ENCODE results near the gene PAK6.

Gene PAK6

DNA sequence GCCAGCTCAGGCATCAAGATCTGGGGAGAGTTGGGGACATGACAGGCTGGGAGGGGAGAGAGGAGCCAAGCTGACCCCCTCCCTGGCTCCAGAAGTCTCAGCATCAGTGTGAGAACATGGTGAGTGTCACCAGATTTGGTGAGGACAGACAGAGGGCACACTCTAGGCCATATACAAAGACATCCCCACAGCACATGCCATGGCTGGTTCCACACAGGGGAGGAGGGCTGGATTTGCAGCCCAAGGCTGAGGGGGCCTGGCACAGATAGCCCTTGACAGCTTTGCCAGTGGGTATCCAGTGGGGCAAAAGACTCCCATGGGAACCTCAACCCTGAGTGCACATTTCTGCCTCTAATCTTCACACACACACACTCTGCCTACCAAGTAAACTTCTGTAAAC lies 54.1 kb downstream of the PAK6 start:
- DNase-seq (ENCODE audit: low spot score) = no peak

DNA sequence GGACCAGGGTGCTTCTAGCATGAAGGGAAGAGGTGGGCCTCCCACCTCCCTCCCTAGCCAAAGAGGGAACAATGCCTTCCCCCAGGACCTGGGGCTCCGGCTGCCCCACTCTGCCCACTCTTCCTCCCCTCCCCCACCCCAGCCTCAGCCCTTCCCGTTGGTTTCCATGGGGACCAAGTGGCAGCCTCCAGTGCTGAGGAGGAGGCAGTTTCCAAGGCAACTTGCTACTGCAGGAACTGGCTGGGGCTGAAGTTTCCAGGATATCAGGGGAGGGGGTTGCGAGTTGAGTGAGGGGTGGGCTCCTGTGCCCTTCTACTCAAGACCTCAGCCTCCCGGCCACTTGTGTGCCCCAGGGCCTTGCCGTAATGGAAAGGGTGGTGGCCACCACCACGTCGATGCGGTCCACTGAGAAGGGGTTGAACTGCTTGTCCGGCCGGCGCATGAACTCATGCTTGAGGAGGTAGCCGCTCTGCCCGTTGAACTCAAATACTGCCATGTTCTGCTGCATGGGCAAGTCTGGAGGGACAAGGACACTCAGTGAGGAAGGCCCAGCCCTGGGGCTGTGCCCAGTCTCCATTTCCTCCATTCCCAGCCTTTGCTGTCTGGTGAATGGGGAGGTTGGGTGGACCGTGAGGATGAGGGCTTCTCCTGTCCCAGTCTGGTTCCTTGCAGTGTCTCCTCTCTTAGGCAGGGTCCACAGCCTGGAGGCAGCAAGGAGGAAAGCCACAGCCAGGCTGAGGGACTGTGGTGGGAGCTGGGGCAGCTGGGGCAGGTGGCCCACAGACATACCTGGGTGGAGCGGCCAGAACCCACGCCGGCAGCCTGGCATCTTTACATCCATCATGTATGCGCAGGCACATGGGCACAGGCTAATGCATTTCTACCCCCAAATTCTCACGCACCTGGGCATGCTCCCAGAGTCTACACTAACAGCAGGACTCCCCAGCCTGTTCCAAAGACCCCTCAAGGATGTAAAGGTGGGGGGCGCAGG lies 55.3 kb downstream of the PAK6 start:
- no peak for DNase-seq (ENCODE audit: low spot score)

DNA sequence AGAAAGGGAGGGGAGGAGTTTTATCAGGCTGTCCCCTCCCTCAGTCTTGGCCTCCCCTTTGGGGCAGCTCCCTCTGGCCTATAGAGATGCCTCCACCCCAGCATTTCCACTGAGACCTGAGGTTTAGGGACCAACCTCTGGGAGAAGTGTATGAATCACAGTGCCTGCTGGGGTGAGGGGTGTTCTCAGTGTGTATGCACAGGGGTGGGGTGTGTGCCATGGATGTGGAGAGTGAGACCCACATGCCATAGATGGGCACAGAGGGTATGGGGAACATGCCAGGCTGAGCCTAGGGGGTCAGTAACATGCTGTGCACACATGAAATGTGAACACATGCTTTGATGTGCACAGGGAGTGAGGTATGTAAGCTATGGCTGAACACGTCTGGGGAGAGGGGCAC lies 56.4 kb downstream of the PAK6 start:
- no peak for DNase-seq (ENCODE audit: low spot score)

DNA sequence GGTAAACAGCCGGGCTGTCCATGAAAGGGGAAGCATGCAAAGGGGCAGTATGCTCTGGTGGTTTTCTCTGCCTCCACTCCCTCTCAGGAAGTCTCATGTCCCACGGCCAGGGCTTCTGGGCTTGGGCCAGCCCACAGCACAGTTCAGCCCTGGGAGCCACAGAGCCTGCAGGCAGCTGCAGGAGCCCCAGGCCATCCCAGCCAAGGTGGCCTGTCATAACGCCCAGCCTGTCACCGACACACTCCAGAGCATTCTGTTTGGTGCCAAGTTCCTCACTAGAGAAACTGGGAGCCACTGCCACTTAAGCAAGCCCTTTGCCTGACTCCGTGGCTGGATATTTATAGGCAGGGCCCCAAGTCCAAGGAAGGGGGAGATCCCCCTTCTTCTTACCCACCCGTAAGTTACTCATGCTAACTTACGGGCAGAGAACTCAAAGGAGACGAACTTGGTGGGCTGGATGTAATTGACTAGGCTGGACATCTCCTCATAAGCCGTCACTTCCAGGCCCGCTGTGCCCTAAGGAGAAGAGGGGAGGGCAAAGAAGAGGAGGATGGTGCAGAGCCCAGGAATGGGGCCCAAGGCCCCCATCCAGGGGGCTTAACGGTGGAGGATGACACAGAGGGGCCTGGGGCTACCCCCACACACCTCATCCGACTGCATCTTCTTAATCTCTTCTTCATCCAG lies 57.2 kb downstream of the PAK6 start:
- DNase-seq (ENCODE audit: low spot score) = no peak

DNA sequence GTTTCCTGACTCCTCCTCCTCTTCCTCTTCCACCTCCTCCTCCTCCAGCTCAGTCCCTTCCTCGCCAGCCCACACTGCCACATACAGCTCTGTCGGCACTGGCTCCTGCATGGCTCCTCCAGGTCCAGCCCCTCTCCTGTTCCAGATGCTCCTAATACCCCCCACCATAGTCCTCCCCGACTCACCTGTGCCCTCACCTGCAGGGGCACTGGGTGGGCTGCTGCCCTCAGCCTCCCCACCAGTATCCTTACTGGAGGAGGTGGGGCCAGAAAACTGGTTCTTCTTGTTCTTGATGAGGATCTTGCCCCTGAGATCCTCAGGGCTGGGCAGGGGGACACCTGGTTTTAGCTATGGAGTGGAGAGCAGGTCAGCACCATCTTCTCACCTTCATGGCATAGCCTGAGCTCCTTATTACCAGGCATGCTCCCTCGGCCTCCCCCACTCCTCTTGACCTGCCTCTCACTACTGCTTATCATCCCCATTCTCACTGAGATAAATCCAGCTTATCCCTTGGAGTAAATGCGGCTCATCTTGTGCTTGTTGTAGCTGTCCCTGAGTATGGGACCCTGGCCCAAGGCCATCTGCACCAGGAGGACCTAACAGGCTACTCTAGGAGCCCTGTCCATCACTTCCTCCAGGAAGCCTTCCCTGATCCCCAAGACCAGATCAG lies 57.8 kb downstream of the PAK6 start:
- no peak for DNase-seq (ENCODE audit: low spot score)

DNA sequence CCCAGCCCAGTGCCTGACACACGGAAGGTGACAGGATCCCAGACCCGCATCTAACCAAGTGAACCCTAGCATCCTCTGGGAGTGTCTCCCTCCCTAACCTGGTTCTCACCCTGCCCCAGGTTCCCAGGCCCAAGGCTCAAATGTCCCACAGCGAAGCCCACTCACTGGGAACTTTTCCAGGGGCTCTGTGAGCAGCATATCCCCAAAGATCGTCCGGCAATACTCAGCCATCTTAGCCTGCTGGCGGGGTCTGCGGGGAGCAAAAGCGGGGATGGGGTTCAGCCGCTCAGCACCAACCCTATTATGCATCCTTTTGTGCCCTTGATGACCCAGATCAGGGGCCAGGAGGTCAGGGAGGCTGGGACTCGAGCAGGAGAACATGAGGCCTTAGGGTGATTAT lies 58.5 kb downstream of the PAK6 start:
- no peak for DNase-seq (ENCODE audit: low spot score)

DNA sequence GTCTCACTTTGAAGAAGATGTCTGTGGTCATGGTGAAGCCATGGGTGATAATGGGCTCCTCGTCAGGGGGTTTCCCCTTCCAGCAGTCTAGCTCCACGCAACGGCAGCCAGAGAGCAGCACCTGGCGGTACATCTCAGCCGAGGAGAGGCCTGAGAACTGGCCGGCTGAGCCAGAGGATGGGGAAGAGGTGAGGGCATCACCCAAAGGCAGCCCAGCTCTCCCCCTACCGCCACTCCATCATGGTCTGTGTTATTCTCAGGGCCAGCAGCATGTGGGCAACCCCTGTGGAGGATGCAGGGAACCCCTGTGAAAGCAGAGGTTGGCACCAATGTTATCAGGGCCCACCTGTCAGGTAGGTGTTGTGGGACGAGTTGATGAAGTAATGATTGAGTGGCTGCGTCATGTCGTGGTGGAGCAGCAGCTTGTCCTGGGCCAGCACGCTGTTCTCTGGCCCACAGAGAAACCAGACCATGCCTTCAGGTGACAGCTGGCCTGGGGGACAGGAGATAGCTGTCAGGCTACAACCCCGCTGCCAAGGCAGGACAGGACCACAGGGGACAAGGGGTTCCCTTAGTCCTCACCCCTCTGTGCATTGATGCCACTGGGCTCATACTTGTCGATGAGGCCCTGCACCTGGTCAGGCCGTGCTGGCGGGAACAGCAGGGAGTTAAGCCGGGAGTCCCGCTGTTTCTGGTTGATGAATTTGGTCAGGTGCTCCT lies 59.5 kb downstream of the PAK6 start:
- no peak for DNase-seq (ENCODE audit: low spot score)

DNA sequence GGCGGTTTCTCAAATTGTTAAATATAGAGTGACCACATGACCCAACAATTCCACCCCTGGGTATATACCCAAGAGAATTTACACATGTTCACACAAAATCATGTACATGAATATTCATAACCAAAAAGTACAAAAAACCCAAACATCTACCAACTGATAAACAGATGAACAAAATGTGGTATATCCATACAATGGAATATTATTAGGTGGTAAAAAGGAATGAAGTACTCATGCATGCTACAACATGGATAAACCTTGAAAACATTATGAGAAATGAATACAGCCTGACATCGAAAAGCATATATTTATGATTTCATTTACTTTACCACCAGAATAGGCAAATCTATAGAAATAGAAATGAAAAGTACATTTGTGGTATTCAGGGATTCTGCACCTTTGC lies 61.5 kb downstream of the PAK6 start:
- DNase-seq (ENCODE audit: low spot score) = no peak

DNA sequence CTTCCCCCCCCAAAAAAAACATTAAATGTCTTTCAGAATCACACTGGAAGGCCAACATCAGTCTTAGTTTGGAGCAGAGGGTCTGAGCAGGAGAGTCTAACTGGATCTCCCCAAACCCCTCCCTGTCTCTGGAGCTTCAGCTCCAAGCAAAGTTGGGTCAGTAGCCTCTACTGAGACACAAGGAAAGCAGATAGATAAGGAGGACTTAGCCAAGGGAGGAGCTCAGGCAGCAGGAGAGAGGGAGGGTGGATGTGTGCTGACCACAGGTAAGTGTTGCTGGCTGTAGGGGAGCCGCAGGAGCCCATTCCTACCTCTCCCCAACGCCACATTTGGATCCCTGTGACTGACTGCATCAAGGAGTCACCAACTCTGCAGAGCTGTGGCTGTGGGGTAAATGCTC lies 61.9 kb downstream of the PAK6 start:
- no peak for DNase-seq (ENCODE audit: low spot score)

DNA sequence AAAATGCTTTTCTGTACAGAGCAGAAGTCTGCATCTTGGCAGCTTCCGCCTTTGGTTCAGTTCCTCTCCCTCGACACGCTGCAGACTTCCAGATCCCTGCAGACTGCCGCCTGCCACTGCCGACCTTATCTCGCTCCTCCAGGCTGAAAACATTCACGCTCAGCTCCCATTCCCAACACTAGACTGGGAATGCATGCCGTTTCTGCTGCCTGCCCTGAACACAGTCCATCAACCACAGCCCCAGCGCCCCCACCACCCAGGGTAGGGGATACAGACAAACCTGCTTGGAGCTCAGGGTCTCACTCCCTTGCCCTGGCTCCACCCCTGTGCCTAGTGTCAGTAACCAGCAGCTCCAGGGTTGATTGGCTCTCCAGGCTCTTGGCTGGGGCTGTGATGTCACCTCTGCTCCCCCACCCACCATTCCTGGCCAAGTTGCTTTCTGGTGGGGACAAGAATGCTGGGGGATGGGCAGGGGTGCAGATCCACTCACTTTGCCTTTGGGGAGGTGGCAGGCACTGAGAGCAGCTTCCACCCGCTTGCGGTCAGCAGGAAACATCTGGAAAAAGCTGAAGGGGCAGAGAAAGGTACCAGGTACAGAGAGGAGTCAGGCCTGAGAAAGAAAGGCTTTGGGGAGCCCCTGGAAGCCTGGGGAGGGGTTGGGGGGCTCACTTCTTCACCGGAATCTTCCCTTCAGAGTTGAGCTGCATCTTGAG lies 62.8 kb downstream of the PAK6 start:
- no peak for DNase-seq (ENCODE audit: low spot score)

DNA sequence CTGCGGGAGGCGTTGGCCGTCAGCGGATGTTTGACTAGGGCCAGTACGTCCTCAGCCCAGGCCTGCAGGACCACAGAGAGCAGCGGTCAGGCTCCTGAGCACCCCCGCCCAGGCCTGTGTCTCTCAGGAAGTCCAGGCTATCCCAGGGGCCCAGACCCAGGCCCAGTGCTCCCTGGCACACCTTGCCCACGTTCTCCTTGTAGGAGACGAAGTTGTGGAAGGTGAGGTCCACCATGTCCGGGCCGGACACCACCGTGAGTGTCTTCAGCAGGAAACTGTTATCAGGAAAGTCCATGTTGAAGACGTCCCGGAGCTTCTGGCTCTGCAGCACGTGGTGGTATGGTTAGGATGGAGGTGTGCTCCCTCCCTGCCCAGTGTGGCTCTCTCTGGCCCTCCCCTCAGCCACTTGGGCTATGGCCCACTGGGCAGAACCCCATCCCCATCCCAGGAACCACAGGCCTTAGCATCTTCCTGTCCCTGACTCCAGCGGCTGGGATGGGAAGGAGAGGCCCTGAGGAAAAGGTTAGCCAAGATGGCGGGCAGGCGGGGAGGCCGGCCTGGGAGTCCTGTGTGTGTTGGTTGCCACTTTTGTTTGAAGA lies 63.5 kb downstream of the PAK6 start:
- no peak for DNase-seq (ENCODE audit: low spot score)

DNA sequence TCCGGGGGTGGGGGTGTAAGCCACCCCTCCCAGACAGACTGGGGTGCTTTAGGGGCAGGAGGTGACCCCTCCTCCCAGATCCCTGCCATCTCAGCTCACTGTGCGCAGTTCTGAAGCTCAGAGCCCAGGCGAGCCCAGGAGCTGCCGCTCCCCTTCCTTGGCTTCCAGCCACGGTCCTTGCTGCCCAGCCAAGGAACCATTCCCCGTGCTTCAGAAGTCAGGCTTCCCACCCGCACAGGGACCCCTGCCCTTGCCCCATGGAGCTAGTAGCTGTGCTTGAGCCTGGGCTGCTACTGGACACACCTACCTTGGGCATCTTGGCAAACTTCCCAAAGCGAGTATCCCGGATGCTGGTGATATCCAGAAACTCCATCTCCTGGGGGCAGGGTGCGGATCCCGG lies 64.1 kb downstream of the PAK6 start:
- no peak for DNase-seq (ENCODE audit: low spot score)

DNA sequence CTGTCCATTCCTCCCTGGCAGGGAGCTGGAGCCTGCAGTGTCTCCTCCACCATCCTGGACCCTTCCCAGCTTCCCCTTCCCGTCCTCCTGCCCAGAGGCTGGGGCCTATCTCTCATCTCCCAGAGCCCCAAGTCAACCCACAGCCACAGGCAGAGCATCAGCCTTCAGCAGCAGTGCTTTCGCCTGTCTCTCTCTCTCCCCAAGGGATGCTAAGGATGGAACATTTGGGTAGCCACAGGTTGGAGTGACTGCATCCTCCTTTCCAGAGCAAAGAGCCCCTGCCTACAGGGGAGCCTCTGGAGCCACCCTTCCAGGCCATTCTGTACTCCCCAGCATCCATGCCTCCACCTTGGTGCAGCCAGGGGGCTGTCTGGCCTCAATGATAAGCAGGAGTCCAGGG lies 64.7 kb downstream of the PAK6 start:
- DNase-seq (ENCODE audit: low spot score) = no peak

DNA sequence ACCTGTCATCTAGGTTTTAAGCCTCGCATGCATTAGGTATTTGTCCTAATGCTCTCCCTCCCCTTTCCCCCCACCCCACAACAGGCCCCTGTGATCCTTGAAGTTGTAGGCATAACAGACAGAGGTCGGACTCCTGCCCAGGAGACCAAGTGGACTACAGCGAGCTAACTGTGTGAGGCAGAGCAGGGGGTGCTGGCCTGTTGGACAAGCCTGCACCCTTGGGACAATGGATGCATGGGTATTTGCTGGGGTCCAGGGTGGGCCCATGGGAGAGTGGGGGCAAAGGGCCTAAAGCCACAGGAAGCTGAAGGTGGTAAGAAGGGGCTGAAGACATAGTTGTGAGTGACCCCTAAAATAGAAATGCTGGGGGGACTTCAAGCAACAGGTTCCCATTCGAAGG lies 66.4 kb downstream of the PAK6 start:
- DNase-seq (ENCODE audit: low spot score) = no peak

DNA sequence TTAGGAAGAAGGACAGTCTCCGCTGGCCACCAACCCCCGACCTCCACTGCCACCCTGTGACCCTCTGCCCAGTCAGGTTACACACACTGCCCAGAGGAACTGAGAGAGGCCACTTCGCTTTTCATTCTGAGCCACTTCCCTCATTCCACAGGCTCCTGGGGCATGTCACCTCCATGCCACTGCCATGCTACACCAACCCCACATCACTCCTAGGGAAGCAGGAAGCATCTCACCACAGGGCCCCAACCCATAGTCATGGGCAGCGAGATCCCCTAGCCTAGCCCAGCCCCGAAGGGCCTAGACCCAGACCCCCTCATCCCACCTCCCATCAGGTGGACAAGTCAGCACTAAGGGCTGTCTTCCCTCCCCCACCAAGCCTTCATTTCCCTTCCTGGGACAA lies 67.5 kb downstream of the PAK6 start:
- DNase-seq (ENCODE audit: low spot score) = no peak

DNA sequence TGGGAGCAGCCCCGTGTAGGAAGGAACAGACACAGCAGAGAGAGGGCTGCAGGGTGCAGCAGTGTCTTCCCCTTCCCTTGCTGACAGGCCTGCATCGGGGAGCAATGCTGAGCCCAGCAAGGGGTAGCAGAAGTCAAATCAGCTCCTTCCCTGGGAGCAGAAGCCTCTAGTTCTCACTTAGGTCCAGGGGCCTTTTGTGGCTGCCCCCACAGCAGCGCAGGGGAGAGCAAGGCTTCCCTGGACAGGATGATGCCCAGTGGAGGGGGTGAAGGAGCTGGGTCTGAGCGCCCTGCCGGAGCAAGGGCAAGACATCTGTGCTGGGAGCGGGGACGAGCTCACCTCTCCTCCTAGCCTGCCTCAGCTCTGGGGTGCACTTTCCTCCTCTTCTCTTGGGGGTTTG lies 68.0 kb downstream of the PAK6 start:
- no peak for DNase-seq (ENCODE audit: low spot score)

DNA sequence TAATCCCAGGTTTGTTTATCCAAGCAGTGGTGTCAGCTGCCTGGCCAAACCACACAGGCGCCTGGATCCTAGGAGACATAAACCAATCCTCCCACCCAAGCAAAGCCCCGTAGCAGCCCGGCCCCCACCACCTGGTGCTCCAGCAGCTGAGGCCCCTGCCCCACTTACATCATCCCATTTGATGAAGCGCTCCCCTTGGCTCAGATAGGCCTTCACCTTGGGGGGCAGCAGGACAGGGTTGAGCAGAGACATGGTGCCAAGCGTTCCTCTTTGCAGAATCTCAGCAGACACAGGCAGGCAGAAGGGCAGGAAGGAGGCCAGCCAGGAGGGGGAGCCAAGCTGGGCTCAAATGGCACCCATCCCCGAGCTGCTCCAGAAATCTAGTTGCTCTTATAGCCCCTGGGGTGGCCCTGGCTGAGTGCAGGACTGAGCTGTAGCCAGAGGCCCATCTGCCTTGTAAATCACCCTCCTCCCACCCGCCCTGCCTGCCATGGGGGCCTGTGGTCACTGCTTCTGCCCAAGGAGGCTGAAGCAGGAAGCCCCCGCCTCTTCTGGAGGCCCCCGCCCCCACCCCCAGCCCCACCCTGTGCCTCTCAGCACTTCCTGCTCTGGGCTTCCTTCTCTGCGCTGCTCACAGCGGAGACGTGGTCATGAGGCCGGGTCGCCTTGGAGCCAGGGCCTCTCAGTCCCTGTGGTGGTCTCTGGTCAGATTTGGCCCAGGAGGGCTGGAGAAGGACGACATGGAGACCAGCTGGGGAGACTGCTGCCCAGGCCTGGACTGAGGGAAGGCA lies 68.8 kb downstream of the PAK6 start, which contains the start of gene PLCB2:
Gene PLCB2 (minus strand): TSS at position 515 of the 791 bp plus-strand sequence. CDS start 263 bp downstream, at position 252.
- no peak for DNase-seq (ENCODE audit: low spot score)

DNA sequence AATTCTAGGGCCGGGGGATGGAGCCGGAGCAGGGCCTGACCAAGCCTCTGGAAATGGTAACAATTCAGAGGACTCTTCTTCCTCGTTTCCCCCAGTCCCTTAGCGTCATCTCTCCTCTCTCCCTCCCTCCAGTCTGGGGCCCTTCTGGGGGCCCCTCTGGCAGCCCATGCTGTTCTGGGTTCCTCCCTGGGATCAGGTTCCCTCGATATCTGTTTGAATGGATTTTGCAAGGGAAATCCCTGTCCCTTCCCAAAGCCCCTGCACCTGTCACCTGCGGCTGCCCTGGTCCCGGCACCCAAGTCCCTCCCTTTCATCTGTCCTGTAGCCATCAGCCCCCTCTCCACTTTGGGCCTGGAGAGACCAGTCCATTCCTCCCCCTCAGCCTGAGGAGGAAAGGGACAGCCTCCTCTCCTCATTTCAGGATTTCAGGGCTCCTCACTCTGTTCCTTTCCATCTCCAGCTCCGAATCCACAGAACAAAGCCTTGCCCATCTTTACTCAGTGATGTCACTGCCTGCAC lies 70.5 kb downstream of the PAK6 start:
- no peak for DNase-seq (ENCODE audit: low spot score)

DNA sequence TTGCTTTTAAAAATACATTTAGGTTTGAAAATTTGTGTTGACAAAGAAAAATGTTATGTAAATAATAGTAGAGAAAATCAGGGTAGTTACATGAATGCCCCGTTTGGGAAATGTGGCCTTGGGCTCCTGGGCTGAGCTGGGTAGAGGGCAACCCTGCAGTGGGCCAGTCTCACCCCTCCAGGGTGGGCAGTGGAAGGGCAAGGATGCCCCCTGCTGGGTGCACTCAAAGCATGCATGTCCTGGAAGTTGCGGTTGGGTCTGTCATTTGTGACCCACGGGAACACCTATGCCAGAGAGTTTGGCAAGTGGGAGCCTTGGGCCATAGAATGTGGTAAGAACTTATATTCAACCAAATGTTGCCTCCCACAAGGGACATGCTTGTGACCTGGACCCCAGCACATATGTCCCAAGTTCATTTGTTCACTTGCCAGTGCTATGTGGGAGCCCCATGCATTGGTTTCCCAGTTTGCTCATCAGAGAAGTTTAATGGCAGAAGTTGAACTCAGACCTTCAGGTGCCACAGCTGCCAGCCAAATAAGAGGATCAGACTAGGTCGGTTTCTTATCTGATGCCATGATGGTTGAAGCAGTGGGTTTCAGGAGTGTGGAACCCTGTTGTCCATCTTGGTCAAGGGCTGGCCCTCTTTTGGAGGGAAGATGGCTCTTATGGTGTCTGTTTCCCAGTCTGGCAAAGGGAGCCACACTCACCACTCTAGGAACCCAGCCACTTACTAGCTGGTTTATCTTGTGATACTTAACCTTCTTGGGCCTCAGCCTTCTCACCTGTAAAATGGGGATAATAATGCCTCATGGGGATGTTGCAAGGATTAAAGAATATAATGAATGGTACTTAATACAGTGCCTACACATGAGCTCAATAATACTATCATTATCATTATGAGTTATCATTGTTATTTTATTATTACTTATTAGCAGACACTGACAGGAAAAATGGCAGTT lies 71.4 kb downstream of the PAK6 start:
- peak; percentile 65 for DNase-seq (ENCODE audit: low spot score)
